Limb (tissue), 2 donors: Measurements from ENCODE around the gene PPARG.
A peak's percentile ranks its signal among the peaks of the same experiment; 100 is the strongest.

Source experiments
- DNase-seq, 2 donors: peaks; one replicate each; pipeline ENCODE4 v3.0.0-alpha.2; 2016; ENCODE audit errors: extremely low spot score in 2 of 2

The PPARG gene

GRCh38 chr3:12479919-12480427, 191.1 kb downstream of the PPARG start:
- DNase-seq = peak; percentile 46 to 67

GRCh38 chr3:12483410-12483809, 194.5 kb downstream of the PPARG start:
- no peak for DNase-seq

- no peak for DNase-seq
These were observed 195.0 kb downstream of the PPARG start for GRCh38 chr3:12483872-12484197.
